ENCODE results near the gene MAML2. TPM values are rescaled to one million over a fixed set of nuclear protein-coding genes. Genes with fewer than 3 reads are reported as not detected.

Gene MAML2
- total RNA-seq, 2 donors from 2014 or later: 26.5 to 27.9 TPM

- Mint-ChIP-seq H3K9me3 (peaks cover 0 to 5% of the 10 kb centered on the region in 2 donors), H3K27ac (no peak overlapping the region), H3K36me3 (peaks cover 8 to 44% of the 10 kb centered on the region in 2 donors)
- ATAC-seq: no peak
- no peak for DNase-seq (ENCODE audit: low spot score in 2 of 2)
These were observed 260.7 kb downstream of the MAML2 start for GRCh38 chr11:96082002-96082899.

GRCh38 chr11:96081561-96081960 lies 261.4 kb downstream of the MAML2 start:
- peaks cover 0 to 5% of the 10 kb centered on the region in 2 donors for H3K9me3 Mint-ChIP-seq
- DNase-seq (ENCODE audit: low spot score in 2 of 2) (no peak), ATAC-seq (no peak)
- peaks cover 8 to 37% of the 10 kb centered on the region in 2 donors for H3K36me3 Mint-ChIP-seq
- H3K27ac Mint-ChIP-seq: no peak overlapping the region

GRCh38 chr11:96079691-96080090 lies 263.3 kb downstream of the MAML2 start:
- no peak for DNase-seq (ENCODE audit: low spot score in 2 of 2)
- H3K36me3 Mint-ChIP-seq: peaks cover 10 to 27% of the 10 kb centered on the region in 2 donors
- peak in 1 of 2 donors; percentile 21 for ATAC-seq
- peak overlapping the region; percentile 90 to 91 for H3K27ac Mint-ChIP-seq
- H3K9me3 Mint-ChIP-seq: peaks cover 0 to 5% of the 10 kb centered on the region in 2 donors

- Mint-ChIP-seq H3K27ac (peak overlapping the region; percentile 67 to 91), H3K36me3 (peaks cover 25 to 46% of the 10 kb centered on the region in 2 donors), H3K9me3 (peaks cover 0 to 5% of the 10 kb centered on the region in 2 donors)
- peak; percentile 88 to 96 for ATAC-seq
- DNase-seq (ENCODE audit: low spot score in 2 of 2): no peak
These were observed 267.4 kb downstream of the MAML2 start for GRCh38 chr11:96075532-96075959.

- peaks cover 23 to 43% of the 10 kb centered on the region in 2 donors for H3K36me3 Mint-ChIP-seq
- peak overlapping the region; percentile 67 to 91 for H3K27ac Mint-ChIP-seq
- ATAC-seq (no peak), DNase-seq (ENCODE audit: low spot score in 2 of 2) (no peak)
- H3K9me3 Mint-ChIP-seq: peaks cover 0 to 4% of the 10 kb centered on the region in 2 donors
These were observed 268.3 kb downstream of the MAML2 start for GRCh38 chr11:96074551-96075310.

- Mint-ChIP-seq H3K27ac (no peak overlapping the region), H3K36me3 (peaks cover 17 to 31% of the 10 kb centered on the region in 2 donors), H3K9me3 (no peaks in the 10 kb centered on the region)
- no peak for ATAC-seq
- DNase-seq (ENCODE audit: low spot score in 2 of 2): no peak
These were observed 269.5 kb downstream of the MAML2 start for GRCh38 chr11:96073536-96073935.

GRCh38 chr11:96072592-96072991 lies 270.4 kb downstream of the MAML2 start:
- Mint-ChIP-seq H3K27ac (no peak overlapping the region), H3K9me3 (no peaks in the 10 kb centered on the region), H3K36me3 (peaks cover 17 to 24% of the 10 kb centered on the region in 2 donors)
- DNase-seq (ENCODE audit: low spot score in 2 of 2) (no peak), ATAC-seq (no peak)

- H3K9me3 Mint-ChIP-seq: no peaks in the 10 kb centered on the region
- H3K27ac Mint-ChIP-seq: peak overlapping the region in 1 of 2 donors; percentile 45
- ATAC-seq (no peak), DNase-seq (ENCODE audit: low spot score in 2 of 2) (no peak)
- H3K36me3 Mint-ChIP-seq: peaks cover 17 to 31% of the 10 kb centered on the region in 2 donors
These were observed 272.5 kb downstream of the MAML2 start for GRCh38 chr11:96070453-96070852.

GRCh38 chr11:96067160-96067559 lies 275.8 kb downstream of the MAML2 start:
- no peak for ATAC-seq
- no peak for DNase-seq (ENCODE audit: low spot score in 2 of 2)
- Mint-ChIP-seq H3K36me3 (peaks cover 6 to 16% of the 10 kb centered on the region in 2 donors), H3K27ac (peak overlapping the region in 1 of 2 donors; percentile 83), H3K9me3 (no peaks in the 10 kb centered on the region)

- H3K27ac Mint-ChIP-seq: peak overlapping the region in 1 of 2 donors; percentile 83
- no peak for DNase-seq (ENCODE audit: low spot score in 2 of 2)
- peaks cover 3 to 21% of the 10 kb centered on the region in 2 donors for H3K36me3 Mint-ChIP-seq
- no peaks in the 10 kb centered on the region for H3K9me3 Mint-ChIP-seq
- no peak for ATAC-seq
These were observed 277.6 kb downstream of the MAML2 start for GRCh38 chr11:96065379-96065778.

- peak overlapping the region; percentile 9 to 87 for H3K27ac Mint-ChIP-seq
- no peak for DNase-seq (ENCODE audit: low spot score in 2 of 2)
- no peaks in the 10 kb centered on the region for H3K9me3 Mint-ChIP-seq
- peaks cover 11 to 34% of the 10 kb centered on the region in 2 donors for H3K36me3 Mint-ChIP-seq
- ATAC-seq: no peak
These were observed 279.1 kb downstream of the MAML2 start for GRCh38 chr11:96063886-96064285.

- Mint-ChIP-seq H3K9me3 (no peaks in the 10 kb centered on the region), H3K27ac (peak overlapping the region; percentile 87 to 98), H3K36me3 (peaks cover 11 to 34% of the 10 kb centered on the region in 2 donors)
- ATAC-seq: peak; percentile 60 to 73
- no peak for DNase-seq (ENCODE audit: low spot score in 2 of 2)
These were observed 279.9 kb downstream of the MAML2 start for GRCh38 chr11:96063053-96063452.

- Mint-ChIP-seq H3K9me3 (peaks cover 0 to 2% of the 10 kb centered on the region in 2 donors), H3K36me3 (peaks cover 11 to 41% of the 10 kb centered on the region in 2 donors), H3K27ac (peak overlapping the region; percentile 87 to 98)
- DNase-seq (ENCODE audit: low spot score in 2 of 2) (peak in 1 of 2 donors; percentile 32), ATAC-seq (peak; percentile 89 to 91)
These were observed 280.9 kb downstream of the MAML2 start for GRCh38 chr11:96062134-96062533.

GRCh38 chr11:96061730-96062129 lies 281.3 kb downstream of the MAML2 start:
- ATAC-seq: peak; percentile 42 to 66
- peaks cover 0 to 3% of the 10 kb centered on the region in 2 donors for H3K9me3 Mint-ChIP-seq
- no peak for DNase-seq (ENCODE audit: low spot score in 2 of 2)
- peak overlapping the region; percentile 87 to 98 for H3K27ac Mint-ChIP-seq
- H3K36me3 Mint-ChIP-seq: peaks cover 11 to 40% of the 10 kb centered on the region in 2 donors

- peak overlapping the region; percentile 87 to 98 for H3K27ac Mint-ChIP-seq
- peaks cover 11 to 36% of the 10 kb centered on the region in 2 donors for H3K36me3 Mint-ChIP-seq
- peaks cover 0 to 3% of the 10 kb centered on the region in 2 donors for H3K9me3 Mint-ChIP-seq
- no peak for DNase-seq (ENCODE audit: low spot score in 2 of 2)
- ATAC-seq: no peak
These were observed 281.9 kb downstream of the MAML2 start for GRCh38 chr11:96061069-96061468.

GRCh38 chr11:96057502-96057901 lies 285.5 kb downstream of the MAML2 start:
- Mint-ChIP-seq H3K9me3 (peaks cover 8 to 12% of the 10 kb centered on the region in 2 donors), H3K27ac (peak overlapping the region in 1 of 2 donors; percentile 85), H3K36me3 (peaks cover 27 to 57% of the 10 kb centered on the region in 2 donors)
- DNase-seq (ENCODE audit: low spot score in 2 of 2) (no peak), ATAC-seq (no peak)

- H3K9me3 Mint-ChIP-seq: peaks cover 8 to 12% of the 10 kb centered on the region in 2 donors
- peaks cover 28 to 57% of the 10 kb centered on the region in 2 donors for H3K36me3 Mint-ChIP-seq
- DNase-seq (ENCODE audit: low spot score in 2 of 2): no peak
- peak overlapping the region; percentile 17 to 85 for H3K27ac Mint-ChIP-seq
- ATAC-seq: no peak
These were observed 286.4 kb downstream of the MAML2 start for GRCh38 chr11:96056576-96056975.
